Islet precursor cell (in vitro differentiated cells): Measurements from ENCODE around the gene XPO4.
"Not testable (repeated sequence)": the region's sequence is repeated elsewhere in the genome, so short reads cannot be mapped to it uniquely, and the experiment has no call there.

Experiments
- DNase-seq: peaks from one replicate; pipeline ENCODE4 v3.0.0-alpha.2; 2018

XPO4 gene

DNA sequence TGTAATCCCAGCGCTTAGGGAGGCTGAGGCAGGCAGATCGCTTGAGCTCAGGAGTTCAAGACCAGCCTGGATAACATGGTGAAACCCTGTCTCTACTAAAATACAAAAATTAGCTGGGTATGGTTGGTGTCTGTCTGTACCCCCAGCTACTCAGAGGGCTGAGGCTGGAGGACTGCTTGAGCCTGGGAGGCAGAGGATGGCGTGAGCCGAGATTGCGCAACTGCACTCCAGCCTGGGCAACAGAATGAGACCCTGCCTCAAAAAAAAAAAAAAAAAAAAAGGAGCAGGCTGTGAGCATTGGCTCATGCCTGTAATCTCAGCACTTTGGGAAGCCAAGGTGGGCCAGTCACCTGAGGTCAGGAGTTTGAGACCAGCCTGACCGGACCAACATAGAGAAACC is 12.0 kb downstream of the XPO4 start:
- DNase-seq = not testable (repeated sequence)

DNA sequence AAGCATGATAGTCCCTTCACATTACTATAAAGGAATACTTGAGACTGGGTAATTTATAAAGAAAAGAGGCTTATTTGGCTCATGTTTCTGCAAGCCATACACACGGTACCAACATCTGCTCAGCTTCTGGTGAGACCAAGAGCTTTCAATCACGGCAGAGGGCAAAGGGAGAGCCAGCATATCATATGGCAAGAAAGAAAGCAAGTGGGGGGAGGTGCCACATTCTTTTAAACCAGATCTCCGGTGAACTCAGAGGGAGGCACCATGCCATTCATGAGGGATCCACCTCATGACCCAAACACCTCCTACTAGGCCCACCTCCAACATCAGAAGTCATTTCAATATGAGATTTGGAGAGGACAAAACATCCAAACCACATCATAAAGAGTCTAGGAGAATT is 20.3 kb downstream of the XPO4 start:
- DNase-seq = no peak

DNA sequence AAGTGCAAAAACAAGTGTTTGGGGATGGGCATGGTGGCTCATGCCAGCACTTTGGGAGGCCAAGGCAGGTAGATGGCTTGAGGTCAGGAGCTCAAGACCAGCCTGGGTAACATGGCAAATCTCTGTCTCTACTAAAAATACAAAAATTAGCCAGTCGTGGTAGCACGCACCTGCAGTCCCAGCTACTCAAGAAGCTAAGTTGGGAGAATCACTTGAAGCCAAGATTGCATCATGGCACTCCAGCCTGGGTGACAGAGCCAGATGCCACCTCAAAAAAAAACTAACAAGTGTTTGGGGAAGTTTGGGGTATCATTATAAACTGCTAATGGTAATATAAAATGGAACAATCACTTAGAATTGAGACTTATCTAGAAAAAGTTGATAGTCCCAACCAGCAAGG is 24.6 kb downstream of the XPO4 start:
- DNase-seq = no peak

DNA sequence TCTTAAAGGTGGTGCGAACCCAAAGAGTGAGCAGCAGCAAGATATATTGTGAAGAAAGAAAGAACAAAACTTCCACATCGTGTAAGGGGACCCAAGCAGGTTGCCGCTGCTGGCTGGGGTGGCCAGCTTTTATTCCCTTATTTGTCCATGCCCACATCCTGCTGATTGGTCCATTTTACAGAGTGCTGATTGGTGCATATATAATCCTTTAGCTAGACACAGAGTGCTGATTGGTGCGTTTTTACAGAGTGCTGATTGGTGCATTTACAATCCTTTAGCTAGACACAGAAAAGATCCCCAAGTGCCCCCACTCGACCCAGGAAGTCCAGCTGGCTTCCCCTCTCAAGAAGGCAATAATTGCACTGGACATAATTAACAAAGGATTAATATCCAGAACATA is 25.7 kb downstream of the XPO4 start:
- DNase-seq = not testable (repeated sequence)

DNA sequence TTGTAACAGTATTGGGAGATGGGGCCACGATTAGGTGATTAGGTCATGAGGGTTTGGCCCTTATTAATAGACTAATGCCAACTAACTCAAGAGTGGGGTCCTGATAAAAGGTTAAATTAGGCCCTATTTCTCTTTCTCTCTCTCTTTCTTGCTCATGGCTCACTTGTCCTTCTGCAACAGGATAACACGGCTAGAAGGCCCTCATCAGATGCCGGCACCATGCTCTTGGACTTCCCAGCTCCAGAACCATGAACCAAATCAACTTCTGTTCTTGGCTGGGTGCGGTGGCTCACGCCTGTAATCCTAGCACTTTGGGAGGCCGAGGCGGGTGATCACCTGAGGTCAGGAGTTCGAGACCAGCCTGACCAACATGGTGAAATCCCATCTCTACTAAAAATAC is 28.1 kb downstream of the XPO4 start:
- not testable (repeated sequence) for DNase-seq

DNA sequence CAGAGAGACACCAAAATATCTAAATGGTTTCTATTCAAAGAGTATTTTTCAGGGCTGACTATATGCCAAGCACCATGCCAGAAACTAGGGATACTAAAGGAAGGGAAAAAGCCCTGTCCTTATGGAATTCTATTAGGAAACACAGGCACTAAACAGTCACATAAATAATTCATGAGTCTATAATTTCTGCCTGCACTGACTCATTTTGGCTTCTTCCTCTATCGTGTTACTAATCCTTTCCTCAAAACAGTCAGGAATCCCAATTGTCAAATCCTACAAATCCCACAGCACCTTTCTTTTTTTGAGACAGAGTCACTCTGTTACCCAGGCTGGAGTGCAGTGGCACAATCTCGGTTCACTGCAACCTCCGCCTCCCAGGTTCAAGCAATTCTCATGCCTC is 29.2 kb downstream of the XPO4 start:
- no peak for DNase-seq

DNA sequence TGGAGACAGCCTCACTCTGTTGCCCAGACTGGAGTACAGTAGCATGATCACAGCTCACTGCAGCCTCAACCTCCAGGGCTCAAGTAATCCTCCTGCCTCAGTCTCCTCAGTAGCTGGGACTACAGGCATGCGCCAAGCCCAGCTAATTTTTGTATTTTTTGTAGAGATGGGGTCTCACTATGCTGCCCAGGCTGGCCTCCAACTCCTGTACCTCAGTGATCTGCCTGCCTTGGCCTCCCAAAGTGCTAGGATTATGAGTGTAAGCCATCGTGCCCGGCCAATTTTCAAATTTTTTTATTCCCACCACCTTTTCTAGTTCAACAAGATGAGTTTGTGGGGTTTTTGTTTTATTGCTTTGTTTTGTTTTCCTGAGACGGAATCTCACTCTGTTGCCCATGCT is 31.7 kb downstream of the XPO4 start:
- no peak for DNase-seq

DNA sequence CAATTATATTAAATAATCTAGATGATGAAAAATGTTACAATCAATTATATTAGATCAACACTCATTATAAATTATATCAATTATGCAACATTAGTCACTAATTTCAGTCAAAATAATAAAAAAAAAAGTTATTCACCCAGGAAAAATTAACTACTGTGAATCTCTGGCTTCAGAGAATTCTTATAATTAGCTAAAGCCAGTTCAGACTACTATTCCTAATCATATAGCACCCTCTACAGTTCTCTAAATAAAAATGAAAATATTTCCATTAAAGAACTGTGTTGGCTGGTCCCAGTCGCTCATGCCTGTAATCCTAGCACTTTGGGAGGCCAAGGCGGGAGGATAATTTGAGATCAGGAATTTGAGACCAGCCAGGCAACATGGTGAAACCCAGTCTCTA is 33.0 kb downstream of the XPO4 start:
- no peak for DNase-seq

DNA sequence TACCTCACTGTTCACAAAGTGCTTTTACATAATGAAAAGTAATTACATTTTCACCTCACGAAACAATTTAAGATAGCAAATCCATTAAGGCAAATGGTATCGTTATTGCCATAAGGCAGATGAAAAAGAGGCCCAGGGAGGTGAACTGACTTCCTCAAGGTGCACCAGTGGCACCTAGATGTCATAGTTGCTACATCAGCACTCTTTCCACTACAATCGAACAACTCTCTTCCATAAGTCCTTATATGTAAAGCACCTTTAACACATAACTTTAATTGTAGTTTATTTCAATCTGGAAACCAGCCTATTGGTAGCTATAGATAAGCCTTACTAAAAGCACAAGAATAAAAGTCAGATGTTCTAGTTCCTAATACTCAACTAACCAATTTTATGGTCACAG is 35.1 kb downstream of the XPO4 start:
- DNase-seq = no peak

DNA sequence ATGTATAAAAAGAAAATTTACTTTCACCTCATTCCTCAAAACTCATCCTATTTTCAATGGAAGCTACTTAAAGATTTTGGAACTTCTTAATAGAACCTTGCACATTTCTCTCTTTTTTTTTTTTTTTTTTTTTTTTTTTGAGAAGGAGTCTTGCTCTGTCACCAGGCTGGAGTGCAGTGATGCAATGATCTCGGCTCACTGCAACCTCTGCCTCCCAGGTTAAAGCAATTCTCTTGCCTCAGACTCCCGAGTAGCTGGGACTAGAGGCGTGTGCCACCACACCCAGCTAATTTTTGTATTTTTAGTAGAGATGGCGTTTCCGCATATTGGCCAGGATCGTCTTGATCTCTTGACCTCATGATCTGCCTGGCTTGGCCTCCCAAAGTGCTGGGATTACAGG is 40.9 kb downstream of the XPO4 start:
- DNase-seq = not testable (repeated sequence)

DNA sequence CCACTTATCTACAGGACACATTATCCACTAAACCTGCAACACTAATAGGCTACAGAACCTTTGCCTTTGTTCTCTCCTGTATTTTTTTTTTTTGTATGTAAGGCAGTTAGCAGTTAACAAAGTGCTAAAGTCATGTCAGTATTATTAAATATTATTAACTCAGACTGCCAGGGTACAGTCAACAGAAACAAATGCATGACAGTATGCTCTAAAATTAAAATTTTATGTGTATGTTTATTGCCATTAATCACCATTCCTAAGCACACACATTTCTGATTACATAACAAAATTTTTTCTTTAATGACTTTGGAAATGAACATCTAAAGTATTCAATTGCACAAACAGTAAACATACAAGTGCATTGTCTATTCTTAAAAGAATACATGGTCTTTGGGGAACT is 41.7 kb downstream of the XPO4 start:
- no peak for DNase-seq

DNA sequence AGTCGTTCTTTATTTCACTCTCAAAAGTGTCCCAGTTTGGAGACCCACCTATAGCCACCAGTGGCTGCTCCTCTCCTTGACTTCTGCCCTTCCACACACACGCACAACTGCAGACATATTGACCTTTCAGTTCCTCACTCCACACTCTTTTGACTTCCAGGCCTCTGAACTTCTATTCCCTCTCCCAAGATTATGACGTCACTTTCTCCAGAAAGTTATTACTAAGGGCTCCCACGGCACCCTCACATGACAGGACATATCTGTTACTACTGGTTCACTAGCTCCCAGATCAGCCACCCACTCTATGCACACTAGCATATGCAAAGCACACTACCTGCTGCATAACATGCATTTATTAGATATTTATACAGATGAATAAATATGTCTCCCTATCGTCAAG is 45.9 kb downstream of the XPO4 start:
- no peak for DNase-seq

DNA sequence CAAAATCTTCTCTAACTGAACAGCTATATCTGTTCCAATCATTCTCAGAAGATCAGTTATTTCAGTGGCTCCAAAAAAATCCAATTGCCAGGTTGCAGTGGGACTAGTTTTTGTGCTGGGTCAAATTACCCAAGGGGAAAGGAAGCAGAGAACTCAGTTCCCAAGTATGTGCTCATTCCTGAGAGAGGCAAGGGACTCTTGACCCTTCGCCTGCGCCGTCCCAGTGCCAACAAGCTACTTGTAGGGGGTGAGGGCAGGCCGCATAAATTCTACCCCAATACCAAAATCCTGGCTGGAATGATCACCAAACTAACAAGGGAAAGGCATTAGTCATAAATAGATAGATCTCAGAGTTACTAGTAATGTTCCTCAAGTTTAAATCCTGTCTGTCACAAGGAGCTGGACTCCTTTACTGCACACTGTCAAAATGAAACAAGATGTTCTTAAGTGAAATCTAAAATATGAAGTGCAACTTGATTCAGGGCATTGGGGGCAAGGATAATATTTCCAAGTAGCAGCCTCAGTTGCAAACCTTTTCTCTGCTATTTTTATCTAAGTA is 50.6 kb downstream of the XPO4 start:
- DNase-seq = no peak

DNA sequence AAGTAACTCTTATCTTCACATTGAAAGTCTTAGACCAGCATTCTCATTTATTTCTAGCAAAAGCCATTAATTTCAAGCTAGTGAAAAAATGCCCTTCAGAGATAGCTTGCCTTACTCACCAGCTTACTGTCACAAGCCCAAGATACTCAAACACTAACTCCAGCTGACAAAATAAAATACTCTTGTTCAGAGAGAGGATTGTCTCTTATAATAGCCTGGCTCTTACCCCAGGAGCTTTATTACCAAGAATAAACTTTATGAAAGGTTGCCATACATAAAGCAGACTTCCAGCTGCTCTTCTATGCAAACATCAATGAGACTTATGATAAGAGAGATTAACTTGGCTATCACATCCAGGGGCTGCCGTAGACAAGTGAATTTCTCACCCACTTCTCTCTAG is 53.6 kb downstream of the XPO4 start:
- no peak for DNase-seq

DNA sequence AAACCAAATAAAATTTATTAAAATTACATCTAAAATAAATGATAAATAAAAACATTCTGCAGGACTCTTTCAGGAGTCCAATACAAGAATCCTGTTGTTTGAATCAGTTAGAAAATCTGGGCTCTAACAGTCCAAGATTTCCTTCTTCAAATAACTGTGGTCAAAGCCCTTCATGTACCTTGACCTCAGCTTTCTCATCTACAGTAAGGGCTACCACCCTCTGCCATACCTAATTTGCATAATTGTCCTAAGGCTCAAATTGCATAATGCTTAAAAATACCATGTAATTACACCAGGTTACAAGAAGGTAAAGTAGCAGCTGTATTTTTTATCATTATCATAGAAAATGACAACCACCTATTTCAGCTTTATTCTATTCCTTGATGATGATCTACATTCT is 54.3 kb downstream of the XPO4 start:
- no peak for DNase-seq

DNA sequence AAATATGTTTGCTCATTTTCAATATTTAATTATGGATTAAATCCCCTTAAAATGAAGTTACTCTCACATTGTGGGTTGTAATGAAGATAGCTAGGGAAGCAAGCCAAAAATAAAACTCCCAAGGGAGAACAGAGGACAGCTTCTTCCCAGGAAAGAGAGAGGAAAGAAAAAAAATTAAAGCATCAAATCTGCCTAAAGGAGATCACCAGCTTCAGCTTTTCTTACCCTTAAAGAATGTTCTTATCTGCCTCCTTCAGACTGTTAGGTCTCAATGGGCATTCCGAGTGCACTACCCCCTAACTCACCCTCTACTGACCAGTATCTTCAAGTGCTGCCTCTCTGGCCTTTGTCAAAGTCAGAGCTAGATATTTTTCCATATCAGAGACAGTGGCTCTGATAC is 55.2 kb downstream of the XPO4 start:
- peak; percentile 66 for DNase-seq

DNA sequence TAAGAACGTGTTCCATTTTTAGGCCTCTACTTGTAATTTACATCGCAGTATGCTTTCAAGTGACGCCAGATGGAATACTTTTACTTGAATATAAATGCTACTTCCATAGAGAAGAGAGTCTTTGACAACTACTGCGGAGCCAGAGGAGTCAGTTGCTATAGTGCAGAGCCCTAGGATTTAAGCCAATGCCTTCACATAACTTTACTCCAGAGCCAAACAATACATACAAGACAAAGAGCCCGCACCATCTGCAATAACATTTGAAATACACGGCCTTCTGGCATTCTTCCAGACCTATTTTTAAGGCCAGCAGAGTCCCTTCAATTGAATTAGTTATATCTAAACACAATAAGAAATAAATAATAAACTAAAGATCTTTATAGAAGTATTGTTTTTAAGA is 59.4 kb downstream of the XPO4 start:
- DNase-seq = no peak

DNA sequence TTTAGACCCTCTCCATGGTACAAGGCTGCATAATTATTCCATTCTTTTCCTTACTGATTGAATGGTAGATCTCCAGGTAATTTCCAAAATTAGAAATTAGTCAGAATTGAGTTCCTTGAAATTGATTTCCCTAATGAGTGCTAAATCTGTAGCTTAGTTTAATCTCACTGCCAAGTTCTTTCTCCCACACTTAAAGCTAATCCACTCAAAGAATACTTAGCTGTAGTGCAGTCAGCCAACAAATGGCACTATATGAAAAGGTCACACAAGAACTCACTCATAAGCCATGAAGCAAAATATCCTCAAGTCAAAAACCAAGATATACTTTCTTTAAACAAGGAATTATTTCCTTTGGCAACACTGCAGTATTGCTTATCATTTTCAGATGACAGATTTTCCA is 62.0 kb downstream of the XPO4 start:
- no peak for DNase-seq

DNA sequence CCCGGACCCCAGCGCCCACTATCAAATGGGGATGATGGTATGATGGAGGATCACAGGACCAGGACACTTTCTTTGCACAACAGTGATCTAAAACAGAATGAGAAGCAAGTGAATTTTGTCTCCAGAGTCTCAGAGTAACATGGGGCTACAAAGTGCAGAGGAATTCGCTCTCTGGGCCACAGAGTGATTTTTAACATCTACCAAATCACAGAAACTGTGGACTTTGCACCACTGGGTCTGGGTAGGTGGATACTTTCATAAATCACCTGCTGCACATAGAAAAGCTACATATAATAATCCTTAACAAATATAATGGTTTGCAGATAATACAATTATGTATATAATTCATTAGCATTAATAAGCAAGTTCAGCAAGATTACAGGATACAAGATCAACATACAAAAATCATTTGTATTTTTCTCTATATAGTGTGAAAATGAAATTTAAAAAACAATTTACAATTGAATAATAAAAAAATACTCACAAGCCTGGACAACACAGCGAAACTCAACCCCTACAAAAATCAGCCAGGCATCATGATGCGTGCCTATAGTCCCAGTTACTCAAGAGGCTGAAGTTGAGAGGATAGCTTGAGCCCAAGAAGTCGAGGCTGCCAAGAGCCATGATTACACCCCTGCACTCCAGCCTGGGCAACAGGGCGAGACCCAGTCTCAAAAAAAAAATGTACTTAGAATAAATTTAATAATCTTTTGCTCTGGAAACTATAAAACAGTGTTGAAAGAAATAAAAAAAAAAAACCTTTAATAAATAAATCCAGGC is 68.5 kb downstream of the XPO4 start:
- DNase-seq = no peak

DNA sequence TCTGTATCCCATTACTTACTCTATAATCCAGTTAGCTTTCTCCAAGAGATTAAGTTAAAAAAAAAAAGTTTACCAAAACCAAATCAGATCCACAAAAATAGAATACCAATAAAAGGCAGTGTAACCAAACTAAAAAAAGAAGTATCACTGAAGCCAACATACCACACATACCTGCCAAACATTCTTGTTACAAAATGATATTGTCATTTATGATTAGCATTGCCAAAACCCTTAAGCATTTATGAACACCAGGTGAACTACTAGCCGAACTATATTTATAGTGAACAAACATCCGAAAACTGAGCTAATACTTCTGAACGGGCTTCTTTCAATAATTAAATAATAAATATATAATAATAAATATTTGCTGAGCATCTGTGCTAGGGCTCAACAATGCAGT is 69.7 kb downstream of the XPO4 start:
- DNase-seq = no peak

DNA sequence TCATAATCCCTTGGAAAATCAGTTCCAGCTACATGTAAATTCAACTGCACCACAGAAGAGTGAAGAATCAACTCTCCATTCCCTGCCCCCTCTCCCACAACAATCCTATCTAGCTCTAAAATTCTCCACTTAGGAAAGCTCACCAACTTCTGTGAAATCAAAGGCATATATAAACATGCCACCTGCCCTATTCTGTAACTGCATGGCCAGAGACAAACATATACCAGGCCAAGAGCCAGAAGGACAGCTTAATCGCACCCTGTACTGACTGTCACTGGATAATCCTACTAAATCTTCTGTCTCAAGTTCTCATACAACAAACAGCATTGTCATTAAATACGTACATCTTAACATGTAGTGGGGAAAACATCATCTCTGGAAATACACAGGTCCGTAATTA is 70.6 kb downstream of the XPO4 start:
- no peak for DNase-seq

DNA sequence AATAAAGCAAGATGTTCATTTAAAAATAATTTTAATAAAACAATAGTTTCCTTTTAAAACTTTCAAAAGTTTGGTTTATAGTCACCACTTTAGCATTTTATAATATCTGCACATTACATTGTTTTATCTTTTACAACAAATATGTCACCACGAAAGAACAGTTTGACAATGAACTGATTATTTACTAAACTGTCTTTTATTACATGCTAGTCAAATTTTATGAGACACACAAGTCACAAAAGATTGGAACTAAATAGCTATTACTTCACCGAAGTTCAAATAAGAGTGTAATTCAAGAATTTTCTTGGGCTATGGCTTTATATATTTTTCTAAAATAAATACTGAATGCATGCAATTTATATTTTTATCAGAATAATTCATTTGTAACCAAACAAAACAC is 71.3 kb downstream of the XPO4 start:
- no peak for DNase-seq

DNA sequence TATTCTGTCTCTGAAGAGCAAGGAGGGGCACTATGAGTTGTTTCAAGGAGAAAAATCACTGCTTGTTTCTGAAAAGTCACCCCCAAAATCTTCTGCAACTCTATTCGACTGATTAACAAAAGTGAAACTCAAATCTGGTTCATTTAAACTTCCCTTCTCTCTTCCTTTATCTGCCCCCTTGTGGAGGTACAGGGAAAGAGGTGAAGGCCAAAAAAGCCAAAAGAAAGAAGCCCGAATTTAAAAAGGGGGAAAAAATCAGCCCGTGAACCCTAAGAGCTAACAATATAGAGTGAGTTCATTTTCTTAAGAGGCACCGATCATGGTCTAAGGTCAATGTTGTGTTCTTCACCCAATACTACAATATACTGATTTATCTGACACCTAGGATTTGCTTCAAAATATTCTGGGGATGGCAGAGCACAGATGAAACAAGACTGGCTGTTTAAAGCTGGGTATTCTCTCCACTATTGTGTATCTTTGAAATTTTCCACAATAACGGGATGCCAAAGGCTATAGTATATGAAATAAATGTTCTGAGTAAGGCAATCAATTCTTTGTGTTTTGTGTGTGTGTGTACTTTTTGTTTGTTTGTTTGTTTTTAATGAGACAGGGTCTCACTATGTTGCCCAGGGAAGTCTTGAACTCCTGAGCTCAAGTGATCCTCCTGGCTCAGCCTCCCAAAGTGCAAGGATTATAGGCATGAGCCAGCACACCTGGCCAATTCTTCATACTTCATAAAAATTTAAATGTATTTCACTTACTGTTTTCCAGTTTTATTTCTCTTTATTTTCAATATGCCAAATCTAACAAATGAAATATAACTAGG is 73.8 kb downstream of the XPO4 start:
- DNase-seq = no peak

DNA sequence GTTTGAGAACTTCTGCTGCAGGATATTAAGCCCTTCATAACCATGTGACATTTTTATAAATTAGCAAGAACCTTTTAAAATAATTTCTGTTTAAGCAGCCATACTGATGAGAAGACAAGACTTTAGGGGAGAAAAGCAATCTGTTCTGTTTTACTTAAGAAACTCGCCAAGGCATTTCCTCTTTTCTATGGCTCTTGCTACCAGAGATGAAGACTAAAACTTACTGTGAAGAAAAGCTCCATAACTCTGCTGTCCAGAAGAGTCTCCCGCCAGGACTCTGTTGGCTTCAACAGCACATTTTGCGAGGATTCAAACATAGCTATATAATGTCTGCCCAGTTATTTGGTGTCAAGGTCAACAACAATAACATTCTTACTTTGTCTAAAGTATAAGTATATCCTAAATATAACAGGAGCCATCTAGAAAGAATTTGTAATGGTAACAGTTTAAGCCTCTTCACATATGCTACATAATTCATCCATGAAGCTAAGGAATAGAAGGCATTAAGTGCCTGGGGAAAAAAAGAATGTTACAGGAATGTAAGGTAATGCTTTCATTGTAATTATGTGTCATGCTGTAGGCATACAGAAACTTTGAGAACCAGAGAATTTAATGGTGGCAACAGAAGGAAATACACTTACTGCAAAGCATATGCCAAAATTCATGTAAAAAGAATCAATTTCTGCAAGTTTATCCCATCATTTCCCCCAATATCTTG is 75.5 kb downstream of the XPO4 start:
- DNase-seq = no peak
